PC-3 (cell line): ENCODE data around the gene ECPAS. TPM values are rescaled to one million over a fixed set of nuclear protein-coding genes. Genes with fewer than 3 reads are reported as not detected.

ENCODE experiments used
- ATAC-seq: fragments of 200-7000 bp; cut with Tn5 transposase; 2 replicates; pipeline ENCODE4 v1.9.1; 2020; ENCODE audit warnings: mild to moderate bottlenecking, moderate library complexity
- BruUV-seq: library from RNA; stranded (reverse); fragments of 400-500 nt; replicated peaks from 2 replicates; lab custom pipeline; 2021; lab: Mats Ljungman, UMichigan
- CTCF ChIA-PET: fragments of 300-600 bp; sonication (Branson Sonifier 250); formaldehyde crosslinking; loops from one replicate; lab custom pipeline; 2022; ENCODE audit warnings: antibody characterized with exemption; lab: Charles Lee
- POLR2A ChIA-PET: fragments of 300-600 bp; sonication (Branson Sonifier 250); formaldehyde crosslinking; loops from one replicate; lab custom pipeline; 2022; ENCODE audit warnings: antibody characterized with exemption; ENCODE audit not compliant: unreplicated experiment; lab: Charles Lee
- DNase-seq: peaks from one replicate; pipeline ENCODE4 v3.0.0-alpha.2; 2015
- H2AFZ ChIP-seq: fragments of 300-600 bp; sonication (generic); 2 replicates; pipeline ENCODE4 v1.6.0; 2016; ENCODE audit warnings: antibody characterized with exemption, low read length
- H3F3A ChIP-seq: fragments of 300-600 bp; sonication (generic); one replicate; pipeline ENCODE4 v1.6.0; 2017; ENCODE audit warnings: antibody characterized with exemption, low read length, control low read depth, mild to moderate bottlenecking; ENCODE audit not compliant: unreplicated experiment
- H3K27ac ChIP-seq: fragments of 300-600 bp; sonication (generic); 2 replicates; pipeline ENCODE4 v1.5.1; 2016; ENCODE audit warnings: mild to moderate bottlenecking, low read length
- H3K27me3 ChIP-seq: fragments of 300-600 bp; sonication (generic); 2 replicates; pipeline ENCODE4 v1.6.1; 2016; ENCODE audit warnings: low read length, mixed read lengths
- H3K36me3 ChIP-seq: fragments of 300-600 bp; sonication (generic); 2 replicates; pipeline ENCODE4 v1.6.1; 2016; ENCODE audit warnings: low read depth, mixed run types, low read length, mixed read lengths
- H3K4me1 ChIP-seq: fragments of 300-600 bp; sonication (generic); 2 replicates; pipeline ENCODE4 v1.5.1; 2016; ENCODE audit warnings: low read length; ENCODE audit not compliant: insufficient read depth
- H3K4me2 ChIP-seq: fragments of 300-600 bp; sonication (generic); 2 replicates; pipeline ENCODE4 v1.6.0; 2016; ENCODE audit warnings: low read length
- H3K4me3 ChIP-seq: fragments of 300-600 bp; sonication (generic); 2 replicates; pipeline ENCODE4 v1.5.1; 2016; ENCODE audit warnings: mild to moderate bottlenecking, low read length, mixed read lengths
- H3K79me2 ChIP-seq: fragments of 300-600 bp; sonication (generic); 2 replicates; pipeline ENCODE4 v1.6.1; 2017; ENCODE audit warnings: low read length, mixed read lengths
- H3K9ac ChIP-seq: fragments of 300-600 bp; sonication (generic); 2 replicates; pipeline ENCODE4 v1.6.0; 2016; ENCODE audit warnings: mild to moderate bottlenecking, low read length
- H3K9me2 ChIP-seq: fragments of 300-600 bp; sonication (generic); replicated peaks from 2 replicates; pipeline ENCODE4 v1.6.1; 2016; ENCODE audit warnings: mixed run types, low read length, mixed read lengths
- H3K9me3 ChIP-seq: fragments of 300-600 bp; sonication (generic); 2 replicates; pipeline ENCODE4 v1.6.1; 2016; ENCODE audit warnings: low read length, mixed read lengths
- H4K20me1 ChIP-seq: fragments of 300-600 bp; sonication (generic); 2 replicates; pipeline ENCODE4 v1.6.1; 2016; ENCODE audit warnings: low read length, mixed read lengths
- CTCF ChIP-seq: fragments of 300-600 bp; sonication (generic); conservative IDR thresholded peaks from 2 replicates; pipeline ENCODE4 v1.5.1; 2017; ENCODE audit warnings: antibody characterized with exemption, low read depth, mild to moderate bottlenecking, low read length
- EZH2 ChIP-seq: fragments of 300-600 bp; sonication (generic); IDR thresholded peaks from one replicate; pipeline ENCODE4 v1.6.1; 2017; ENCODE audit warnings: antibody characterized with exemption, mild to moderate bottlenecking, low read length; ENCODE audit not compliant: unreplicated experiment
- EZH2phosphoT487 ChIP-seq: fragments of 300-600 bp; sonication (generic); IDR thresholded peaks from 2 replicates; pipeline ENCODE4 v1.6.1; 2018; ENCODE audit warnings: mild to moderate bottlenecking, antibody characterized with exemption, low read length, borderline replicate concordance
- intact Hi-C: fragments of 100-400 bp; cut with micrococcal nuclease; formaldehyde crosslinking; loops from 2 replicates; pipeline ENCODE4 v1.9.0; 2023
- total RNA-seq: library from RNA; depleted of rRNA; stranded (reverse); fragments of >200 nt; gene quantifications from 2 replicates; pipeline ENCODE4 v1.2.3, GENCODE V29; 2014

The ECPAS gene
- total RNA-seq, 1 experiment from 2014 or later, result 69.0 TPM

- Histone ChIP-seq H3K4me2 (no peak overlapping the region), H3K27me3 (no peaks in the 10 kb centered on the region), H2AFZ (no peak overlapping the region), H3K36me3 (peaks cover 30% of the 10 kb centered on the region), H3K79me2 (no peaks in the 10 kb centered on the region), H3K27ac (no peak overlapping the region), H3K9ac (no peak overlapping the region), H3K9me2 (no peaks in the 10 kb centered on the region), H3K4me3 (no peak overlapping the region), H3K9me3 (no peaks in the 10 kb centered on the region), H4K20me1 (no peaks in the 10 kb centered on the region), H3F3A (no peaks in the 10 kb centered on the region), H3K4me1 (peaks cover 1% of the 10 kb centered on the region; the same call in 1 of the 2 replicates)
- intact Hi-C loops, result no loop called here
- ATAC-seq (no peak), DNase-seq (no peak)
- CTCF ChIA-PET, result no interaction called here
- no peak for TF ChIP-seq EZH2
- TF ChIP-seq CTCF, result no peak
- no peak for TF ChIP-seq EZH2phosphoT487
- POLR2A ChIA-PET, result no interaction called here
- BruUV-seq, result no TSS peak
These were observed 121.7 kb downstream of the ECPAS start for GRCh38 chr9:111362526-111362925.

- Histone ChIP-seq H4K20me1 (no peaks in the 10 kb centered on the region), H3K36me3 (peaks cover 23% of the 10 kb centered on the region), H3K9me3 (no peaks in the 10 kb centered on the region), H3K4me3 (no peak overlapping the region), H3F3A (no peaks in the 10 kb centered on the region), H3K9ac (no peak overlapping the region), H3K79me2 (no peaks in the 10 kb centered on the region), H3K9me2 (no peaks in the 10 kb centered on the region), H3K4me2 (no peak overlapping the region), H3K4me1 (peaks cover 17% of the 10 kb centered on the region), H3K27me3 (no peaks in the 10 kb centered on the region), H3K27ac (no peak overlapping the region), H2AFZ (no peak overlapping the region)
- no peak for DNase-seq
- no peak for ATAC-seq
- intact Hi-C loops, result no loop called here
- no peak for TF ChIP-seq CTCF
- TF ChIP-seq EZH2phosphoT487, result no peak
- no peak for TF ChIP-seq EZH2
- POLR2A ChIA-PET, result no interaction called here
- BruUV-seq, result no TSS peak
- CTCF ChIA-PET, result no interaction called here
These were observed 123.3 kb downstream of the ECPAS start for GRCh38 chr9:111360881-111361280.

- Histone ChIP-seq H3K4me2 (peak overlapping the region; percentile 73), H3K9me3 (no peaks in the 10 kb centered on the region), H3K9ac (0 out of 2 replicates have a peak overlapping the region, but pooled peaks have one; percentile 13), H2AFZ (no peak overlapping the region), H3K4me3 (peak overlapping the region; percentile 18; the same call in 1 of the 2 replicates), H3F3A (no peaks in the 10 kb centered on the region), H3K27ac (peak overlapping the region; percentile 69), H4K20me1 (no peaks in the 10 kb centered on the region), H3K9me2 (no peaks in the 10 kb centered on the region), H3K27me3 (no peaks in the 10 kb centered on the region), H3K4me1 (peaks cover 20% of the 10 kb centered on the region), H3K79me2 (no peaks in the 10 kb centered on the region), H3K36me3 (peaks cover 5% of the 10 kb centered on the region; the same call in 1 of the 2 replicates)
- intact Hi-C loops, result no loop called here
- TF ChIP-seq EZH2phosphoT487 (no peak), EZH2 (no peak)
- CTCF ChIA-PET, result no interaction called here
- POLR2A ChIA-PET, result interaction anchor here (0.6 kb wide), 1 partner anchor 249 kb away, joined by 10 read pairs; no protein-coding TSS in a partner anchor
- ATAC-seq (peak; percentile 86), DNase-seq (peak; percentile 80)
- BruUV-seq, result TSS peak; percentile 9
These were observed 127.5 kb downstream of the ECPAS start for GRCh38 chr9:111356481-111357244.
